Gastrocnemius medialis (tissue), 4 donors: Measurements from ENCODE around the gene MCM3AP.

Source experiments
- POLR2A ChIP-seq, 2 donors: fragments of 450-650 bp; IDR thresholded peaks; one replicate each; pipeline ENCODE4 v1.6.1; 2017; ENCODE audit warnings: antibody characterized with exemption in 2 of 2, mild to moderate bottlenecking in 2 of 2, moderate library complexity in 2 of 2
- TF ChIP-seq, protein P1 (sequence below), 5 experiments: fragments of 450-650 bp in 3 of 5; fragments of 200-600 bp in 2 of 5; sonication (generic) in 2 of 5; IDR thresholded peaks in 4 of 5; conservative IDR thresholded peaks in 1 of 5; 1 replicate in 4 of 5; 2 replicates in 1 of 5; pipeline ENCODE4 v1.5.1; 2016 to 2019; ENCODE audit warnings: antibody characterized with exemption in 5 of 5, mild to moderate bottlenecking in 3 of 5, moderate library complexity in 3 of 5

DNA sequence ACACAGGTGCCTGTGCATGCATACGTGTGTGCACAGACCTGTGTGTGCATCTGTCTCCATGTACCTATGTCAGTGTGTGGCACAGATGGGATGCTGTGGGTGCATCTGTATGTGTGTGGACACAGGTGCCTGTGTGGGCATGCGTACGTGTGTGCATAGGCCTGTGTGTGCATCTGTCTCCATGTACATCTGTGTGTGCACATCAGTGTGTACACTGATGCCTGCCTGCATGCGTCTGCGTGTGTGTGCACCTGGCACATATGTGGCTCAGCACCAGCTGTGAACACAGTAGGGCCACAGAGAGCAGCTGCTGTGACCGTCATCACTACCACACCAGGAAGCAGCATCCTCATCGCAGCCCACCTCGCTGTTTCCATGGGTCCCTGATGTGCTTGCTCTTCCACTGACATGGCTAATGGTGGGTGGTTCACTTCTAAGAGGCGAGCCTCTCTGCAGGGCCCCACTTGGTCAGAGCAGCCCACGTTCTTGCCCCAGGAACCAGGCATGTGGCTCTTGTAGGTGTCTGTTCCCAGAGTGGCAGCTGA is 91.5 kb downstream of the MCM3AP start:
- TF ChIP-seq, protein P1, sequence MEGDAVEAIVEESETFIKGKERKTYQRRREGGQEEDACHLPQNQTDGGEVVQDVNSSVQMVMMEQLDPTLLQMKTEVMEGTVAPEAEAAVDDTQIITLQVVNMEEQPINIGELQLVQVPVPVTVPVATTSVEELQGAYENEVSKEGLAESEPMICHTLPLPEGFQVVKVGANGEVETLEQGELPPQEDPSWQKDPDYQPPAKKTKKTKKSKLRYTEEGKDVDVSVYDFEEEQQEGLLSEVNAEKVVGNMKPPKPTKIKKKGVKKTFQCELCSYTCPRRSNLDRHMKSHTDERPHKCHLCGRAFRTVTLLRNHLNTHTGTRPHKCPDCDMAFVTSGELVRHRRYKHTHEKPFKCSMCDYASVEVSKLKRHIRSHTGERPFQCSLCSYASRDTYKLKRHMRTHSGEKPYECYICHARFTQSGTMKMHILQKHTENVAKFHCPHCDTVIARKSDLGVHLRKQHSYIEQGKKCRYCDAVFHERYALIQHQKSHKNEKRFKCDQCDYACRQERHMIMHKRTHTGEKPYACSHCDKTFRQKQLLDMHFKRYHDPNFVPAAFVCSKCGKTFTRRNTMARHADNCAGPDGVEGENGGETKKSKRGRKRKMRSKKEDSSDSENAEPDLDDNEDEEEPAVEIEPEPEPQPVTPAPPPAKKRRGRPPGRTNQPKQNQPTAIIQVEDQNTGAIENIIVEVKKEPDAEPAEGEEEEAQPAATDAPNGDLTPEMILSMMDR (IDR thresholded peaks at IDR 0.05 in 4 of 5, conservative IDR thresholded peaks at IDR 0.05 in 1 of 5): no peak
- TF ChIP-seq POLR2A (IDR thresholded peaks at IDR 0.05): no peak
